A673 (cell line): Measurements from ENCODE around the gene CACYBP. TPM values are rescaled to one million over a fixed set of nuclear protein-coding genes. Genes with fewer than 3 reads are reported as not detected.

Source experiments
- BruUV-seq: library from RNA; stranded (reverse); fragments of 400-500 nt; replicated peaks from 2 replicates; lab custom pipeline; 2021; lab: Mats Ljungman, UMichigan
- CTCF ChIA-PET: fragments of 300-600 bp; sonication (Branson Sonifier 250); formaldehyde crosslinking; loops from one replicate; lab custom pipeline; 2022; ENCODE audit warnings: antibody characterized with exemption; lab: Charles Lee
- POLR2A ChIA-PET: fragments of 300-600 bp; sonication (Branson Sonifier 250); formaldehyde crosslinking; loops from one replicate; lab custom pipeline; 2022; ENCODE audit warnings: antibody characterized with exemption; ENCODE audit not compliant: low non-redundant PET; lab: Charles Lee
- DNase-seq: peaks from one replicate; pipeline ENCODE4 v3.0.0-alpha.2; 2015; ENCODE audit warnings: low spot score
- H3K27ac ChIP-seq: fragments of 200-600 bp; sonication (generic); 2 replicates; pipeline ENCODE4 v1.5.1; 2016; ENCODE audit warnings: mixed run types, low read depth, mild to moderate bottlenecking, mixed read lengths, antibody characterized with exemption, low read length; ENCODE audit not compliant: poor library complexity, severe bottlenecking
- H3K27me3 ChIP-seq: fragments of 200-600 bp; sonication (generic); replicated peaks from 2 replicates; pipeline ENCODE4 v1.6.1; 2017; ENCODE audit warnings: mixed run types, low read depth, mild to moderate bottlenecking, mixed read lengths, antibody characterized with exemption, low read length; ENCODE audit not compliant: insufficient read depth, poor library complexity
- H3K36me3 ChIP-seq: fragments of 200-600 bp; sonication (generic); 2 replicates; pipeline ENCODE4 v1.6.1; 2016; ENCODE audit warnings: mixed run types, mild to moderate bottlenecking, mixed read lengths, antibody characterized with exemption, low read length; ENCODE audit not compliant: insufficient read depth, poor library complexity, severe bottlenecking
- H3K4me1 ChIP-seq: fragments of 200-600 bp; sonication (generic); 2 replicates; pipeline ENCODE4 v1.6.1; 2017; ENCODE audit warnings: mixed run types, mild to moderate bottlenecking, mixed read lengths, antibody characterized with exemption, low read length; ENCODE audit not compliant: insufficient read depth, poor library complexity, severe bottlenecking
- H3K4me3 ChIP-seq: fragments of 200-600 bp; sonication (generic); 2 replicates; pipeline ENCODE4 v1.5.1; 2016; ENCODE audit warnings: low read depth, mixed run types, mild to moderate bottlenecking, mixed read lengths, low read length; ENCODE audit not compliant: poor library complexity, severe bottlenecking
- H3K9me3 ChIP-seq: fragments of 200-600 bp; sonication (generic); 2 replicates; pipeline ENCODE4 v1.6.1; 2016; ENCODE audit warnings: mixed run types, low read depth, mild to moderate bottlenecking, mixed read lengths, antibody characterized with exemption, low read length; ENCODE audit not compliant: poor library complexity, severe bottlenecking
- EZH2 ChIP-seq: fragments of 200-600 bp; sonication (generic); IDR thresholded peaks from 2 replicates; pipeline ENCODE4 v1.6.1; 2017; ENCODE audit warnings: borderline replicate concordance, low read depth, mild to moderate bottlenecking, mixed read lengths, antibody characterized with exemption, low read length; ENCODE audit not compliant: poor library complexity, severe bottlenecking
- intact Hi-C: fragments of 100-400 bp; cut with micrococcal nuclease; formaldehyde crosslinking; loops from one replicate; pipeline ENCODE4 v1.10.0; 2022; ENCODE audit not compliant: unreplicated experiment
- total RNA-seq: library from RNA; stranded (reverse); gene quantifications from 2 replicates; pipeline ENCODE4 v1.2.3, GENCODE V29; 2021
- TF ChIP-seq, protein P1 (sequence below): fragments of 300-800, 200-600 bp; sonication (generic); conservative IDR thresholded peaks from 2 replicates; pipeline ENCODE4 v1.5.1; 2017; ENCODE audit warnings: low read depth, mild to moderate bottlenecking, antibody characterized with exemption, low read length, moderate library complexity, mixed read lengths

CACYBP gene
- total RNA-seq, 1 experiment from 2014 or later: 307 TPM

GRCh38 chr1:174971902-174972301, 27.8 kb upstream of the CACYBP start:
- no peaks in the 10 kb centered on the region for H3K27me3 ChIP-seq
- POLR2A ChIA-PET: no interaction called here
- BruUV-seq: no TSS peak
- no peak overlapping the region for H3K4me3 ChIP-seq
- H3K36me3 ChIP-seq: no peaks in the 10 kb centered on the region
- no peaks in the 10 kb centered on the region for H3K4me1 ChIP-seq
- no peak overlapping the region for H3K27ac ChIP-seq
- CTCF ChIA-PET: no interaction called here
- intact Hi-C loops: no loop called here
- TF ChIP-seq, protein P1, sequence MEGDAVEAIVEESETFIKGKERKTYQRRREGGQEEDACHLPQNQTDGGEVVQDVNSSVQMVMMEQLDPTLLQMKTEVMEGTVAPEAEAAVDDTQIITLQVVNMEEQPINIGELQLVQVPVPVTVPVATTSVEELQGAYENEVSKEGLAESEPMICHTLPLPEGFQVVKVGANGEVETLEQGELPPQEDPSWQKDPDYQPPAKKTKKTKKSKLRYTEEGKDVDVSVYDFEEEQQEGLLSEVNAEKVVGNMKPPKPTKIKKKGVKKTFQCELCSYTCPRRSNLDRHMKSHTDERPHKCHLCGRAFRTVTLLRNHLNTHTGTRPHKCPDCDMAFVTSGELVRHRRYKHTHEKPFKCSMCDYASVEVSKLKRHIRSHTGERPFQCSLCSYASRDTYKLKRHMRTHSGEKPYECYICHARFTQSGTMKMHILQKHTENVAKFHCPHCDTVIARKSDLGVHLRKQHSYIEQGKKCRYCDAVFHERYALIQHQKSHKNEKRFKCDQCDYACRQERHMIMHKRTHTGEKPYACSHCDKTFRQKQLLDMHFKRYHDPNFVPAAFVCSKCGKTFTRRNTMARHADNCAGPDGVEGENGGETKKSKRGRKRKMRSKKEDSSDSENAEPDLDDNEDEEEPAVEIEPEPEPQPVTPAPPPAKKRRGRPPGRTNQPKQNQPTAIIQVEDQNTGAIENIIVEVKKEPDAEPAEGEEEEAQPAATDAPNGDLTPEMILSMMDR: no peak
- TF ChIP-seq EZH2: no peak
- DNase-seq: no peak
- no peaks in the 10 kb centered on the region for H3K9me3 ChIP-seq

GRCh38 chr1:174974711-174975119, 25.0 kb upstream of the CACYBP start:
- no peaks in the 10 kb centered on the region for H3K36me3 ChIP-seq
- intact Hi-C loops: loop anchor here (5.0 kb wide), 1 partner anchor 92 kb away; no protein-coding TSS in a partner anchor
- CTCF ChIA-PET: no interaction called here
- no peak for DNase-seq
- BruUV-seq: no TSS peak
- no peaks in the 10 kb centered on the region for H3K4me1 ChIP-seq
- H3K4me3 ChIP-seq: no peak overlapping the region
- no peak overlapping the region for H3K27ac ChIP-seq
- H3K9me3 ChIP-seq: no peaks in the 10 kb centered on the region
- TF ChIP-seq EZH2: no peak
- TF ChIP-seq, protein P1: no peak
- POLR2A ChIA-PET: no interaction called here
- H3K27me3 ChIP-seq: no peaks in the 10 kb centered on the region

- no peak for TF ChIP-seq EZH2
- TF ChIP-seq, protein P1: no peak
- H3K4me3 ChIP-seq: no peak overlapping the region
- H3K36me3 ChIP-seq: no peaks in the 10 kb centered on the region
- ChIA-PET POLR2A (no interaction called here), CTCF (no interaction called here)
- no peaks in the 10 kb centered on the region for H3K27me3 ChIP-seq
- H3K9me3 ChIP-seq: no peaks in the 10 kb centered on the region
- no peak overlapping the region for H3K27ac ChIP-seq
- no peak for DNase-seq
- H3K4me1 ChIP-seq: no peaks in the 10 kb centered on the region
- BruUV-seq: no TSS peak
- intact Hi-C loops: loop anchor here (5.0 kb wide), 1 partner anchor 93 kb away; no protein-coding TSS in a partner anchor
These were observed 24.0 kb upstream of the CACYBP start for GRCh38 chr1:174975764-174976163.
